CD14-positive monocyte (primary cell): ENCODE measurements around the gene PIK3AP1. TPM values are rescaled to one million over a fixed set of nuclear protein-coding genes. Genes with fewer than 3 reads are reported as not detected.

Experiments used
- DNase-seq, 3 donors: peaks; one replicate each; pipeline ENCODE4 v3.0.0-alpha.2; 2011 to 2022
- H2AFZ ChIP-seq: 2 replicates; pipeline ENCODE4 v1.6.0; 2012; ENCODE audit warnings: mild to moderate bottlenecking, low read depth, low read length, inconsistent platforms; ENCODE audit not compliant: insufficient read depth, poor library complexity, severe bottlenecking
- H3K27ac ChIP-seq, 2 donors: 1 replicate in 1 of 2; 2 replicates in 1 of 2; pipeline ENCODE4 v1.5.1; 2012 to 2013; ENCODE audit warnings: low read length in 2 of 2, control low read depth in 1 of 2, inconsistent platforms in 1 of 2, low read depth in 1 of 2, mild to moderate bottlenecking in 1 of 2
- H3K27me3 ChIP-seq, 2 donors: one replicate each; pipeline versions ENCODE4 v1.6.0 to v1.6.1; 2011 to 2013; ENCODE audit warnings: low read length in 2 of 2; ENCODE audit not compliant: control insufficient read depth in 2 of 2, insufficient read depth in 2 of 2
- H3K36me3 ChIP-seq, 2 donors: replicated peaks in 1 of 2; 1 replicate in 1 of 2; 2 replicates in 1 of 2; pipeline versions ENCODE4 v1.5.1 to v1.6.1; 2012 to 2013; ENCODE audit warnings: low read length in 2 of 2, control low read depth in 1 of 2, inconsistent platforms in 1 of 2, mild to moderate bottlenecking in 1 of 2; ENCODE audit not compliant: insufficient read depth in 2 of 2, control insufficient read depth in 1 of 2
- H3K4me1 ChIP-seq, 2 donors: 1 replicate in 1 of 2; 2 replicates in 1 of 2; pipeline versions ENCODE4 v1.5.1 to v1.6.1; 2012 to 2013; ENCODE audit warnings: low read length in 2 of 2, control low read depth in 1 of 2, inconsistent platforms in 1 of 2, mild to moderate bottlenecking in 1 of 2, moderate library complexity in 1 of 2; ENCODE audit not compliant: insufficient read depth in 2 of 2, control insufficient read depth in 1 of 2
- H3K4me2 ChIP-seq: replicated peaks from 2 replicates; pipeline ENCODE3; 2012; ENCODE audit warnings: low read length, moderate library complexity, mild to moderate bottlenecking; ENCODE audit not compliant: poor library complexity, severe bottlenecking; ENCODE audit errors: extremely low read depth
- H3K4me3 ChIP-seq, 3 experiments: fragments of 200-600 bp in 1 of 3; sonication (generic) in 1 of 3; replicated peaks in 1 of 3; 1 replicate in 2 of 3; 2 replicates in 1 of 3; pipeline ENCODE4 v1.5.1; 2011 to 2013; ENCODE audit warnings: low read length in 3 of 3, mild to moderate bottlenecking in 3 of 3, control low read depth in 2 of 3, low read depth in 2 of 3, inconsistent platforms in 1 of 3, moderate library complexity in 1 of 3
- H3K79me2 ChIP-seq: 2 replicates; pipeline ENCODE4 v1.6.0; 2012; ENCODE audit warnings: mild to moderate bottlenecking, control low read depth, inconsistent platforms, low read length, moderate library complexity; ENCODE audit not compliant: insufficient read depth
- H3K9ac ChIP-seq: 2 replicates; pipeline ENCODE4 v1.6.0; 2017; ENCODE audit warnings: low read length, mild to moderate bottlenecking; ENCODE audit not compliant: insufficient read depth, poor library complexity, severe bottlenecking
- H3K9me3 ChIP-seq, 2 donors: replicated peaks in 1 of 2; 1 replicate in 1 of 2; 2 replicates in 1 of 2; pipeline versions ENCODE4 v1.5.1 to v1.6.1; 2012 to 2013; ENCODE audit warnings: low read length in 2 of 2, control low read depth in 1 of 2; ENCODE audit not compliant: control insufficient read depth in 1 of 2, insufficient read depth in 1 of 2
- H4K20me1 ChIP-seq: 2 replicates; pipeline ENCODE4 v1.6.0; 2012; ENCODE audit warnings: mild to moderate bottlenecking, low read length, control low read depth, moderate library complexity; ENCODE audit not compliant: insufficient read depth
- H3K27ac Mint-ChIP-seq, 7 donors: one replicate each; pipeline ENCODE4 v1.8.0; 2020; ENCODE audit warnings: mild to moderate bottlenecking in 7 of 7, mixed read lengths in 7 of 7, moderate library complexity in 6 of 7, inconsistent platforms in 2 of 7
- H3K27me3 Mint-ChIP-seq, 3 donors: one replicate each; pipeline ENCODE4 v1.8.0; 2021 to 2022; ENCODE audit warnings: low read depth in 3 of 3, mild to moderate bottlenecking in 3 of 3, mixed read lengths in 3 of 3, moderate library complexity in 3 of 3, inconsistent platforms in 1 of 3
- H3K36me3 Mint-ChIP-seq, 2 donors: one replicate each; pipeline ENCODE4 v1.8.0; 2020; ENCODE audit warnings: mixed read lengths in 2 of 2, inconsistent platforms in 1 of 2, mild to moderate bottlenecking in 1 of 2
- H3K4me1 Mint-ChIP-seq: one replicate; pipeline ENCODE4 v1.8.0; 2020; ENCODE audit warnings: mild to moderate bottlenecking, mixed read lengths
- H3K4me3 Mint-ChIP-seq, 2 donors: one replicate each; pipeline ENCODE4 v1.8.0; 2020; ENCODE audit warnings: mild to moderate bottlenecking in 2 of 2, mixed read lengths in 2 of 2, moderate library complexity in 1 of 2
- H3K9me3 Mint-ChIP-seq, 7 donors: one replicate each; pipeline ENCODE4 v1.8.0; 2020 to 2022; ENCODE audit warnings: mixed read lengths in 7 of 7, mild to moderate bottlenecking in 6 of 7, moderate library complexity in 6 of 7, inconsistent platforms in 2 of 7
- CTCF ChIP-seq: fragments of 200-600 bp; IDR thresholded peaks from one replicate; pipeline ENCODE4 v1.8.0; 2022; ENCODE audit warnings: antibody characterized with exemption, mild to moderate bottlenecking
- WGBS: methylation state at CpG from one replicate; pipeline ENCODE4 v1.1.5; 2013; ENCODE audit warnings: missing lambda C conversion rate; ENCODE audit not compliant: insufficient coverage; 5-methylcytosine and 5-hydroxymethylcytosine counted together
- intact Hi-C, 2 donors: fragments of 100-400 bp; cut with micrococcal nuclease; formaldehyde crosslinking; loops; one replicate each; pipeline versions ENCODE4 v1.15.0 to v1.15.1; 2023
- polyA plus RNA-seq, 3 donors: library from polyadenylated mRNA; depleted of rRNA in 1 of 3; unstranded in 2 of 3; stranded (reverse) in 1 of 3; fragments of 300-500 nt in 2 of 3; fragments of >200 nt in 1 of 3; fragmentation: Illumina TruSeq in 2 of 3; gene quantifications; 1 replicate in 2 of 3; 2 replicates in 1 of 3; pipeline ENCODE4 v1.2.3, GENCODE V29; 2012 to 2021

Gene PIK3AP1
- polyA plus RNA-seq, 3 donors = 95.5 to 157 (median 112) TPM

- no peak overlapping the region for H3K4me2 ChIP-seq
- peaks cover 91% of the 10 kb centered on the region for H3K79me2 ChIP-seq
- no peaks in the 10 kb centered on the region for H3K27me3 ChIP-seq
- Mint-ChIP-seq H3K27ac (peak overlapping the region; percentile 87 to 95 (median 93)), H3K36me3 (peaks cover 75 to 91% of the 10 kb centered on the region in 2 donors), H3K4me3 (no peak overlapping the region), H3K4me1 (peaks cover 86% of the 10 kb centered on the region), H3K9me3 (peaks cover 0 to 5% (median 0%) of the 10 kb centered on the region in 7 donors), H3K27me3 (no peaks in the 10 kb centered on the region)
- intact Hi-C loops = no loop called here
- DNase-seq = no peak
- H3K9ac ChIP-seq = no peak overlapping the region
- no peak overlapping the region for H3K4me3 ChIP-seq
- H3K36me3 ChIP-seq = peaks cover 45 to 67% of the 10 kb centered on the region in 2 donors
- H3K9me3 ChIP-seq = no peaks in the 10 kb centered on the region
- H3K27ac ChIP-seq = peak overlapping the region in 1 of 2 donors; percentile 79
- peaks cover 6% of the 10 kb centered on the region for H4K20me1 ChIP-seq
- WGBS = 100% methylated on average over 1 of the region's 7 CpGs
- H2AFZ ChIP-seq = no peak overlapping the region
- TF ChIP-seq CTCF = no peak
- peaks cover 84 to 85% of the 10 kb centered on the region in 2 donors for H3K4me1 ChIP-seq
These were observed 69.4 kb downstream of the PIK3AP1 start for GRCh38 chr10:96650958-96651357.

- Mint-ChIP-seq H3K4me3 (no peak overlapping the region), H3K27ac (peak overlapping the region; percentile 97 to 99 (median 98)), H3K4me1 (peaks cover 77% of the 10 kb centered on the region), H3K36me3 (peaks cover 80 to 92% of the 10 kb centered on the region in 2 donors), H3K27me3 (peaks cover 0 to 3% (median 0%) of the 10 kb centered on the region in 3 donors), H3K9me3 (no peaks in the 10 kb centered on the region)
- Histone ChIP-seq H3K4me1 (peaks cover 71 to 77% of the 10 kb centered on the region in 2 donors), H3K4me2 (no peak overlapping the region), H2AFZ (no peak overlapping the region), H3K36me3 (peaks cover 54 to 71% of the 10 kb centered on the region in 2 donors), H3K79me2 (peaks cover 77% of the 10 kb centered on the region), H3K9ac (no peak overlapping the region), H3K4me3 (no peak overlapping the region), H3K27me3 (no peaks in the 10 kb centered on the region), H4K20me1 (peaks cover 3% of the 10 kb centered on the region), H3K9me3 (no peaks in the 10 kb centered on the region), H3K27ac (peak overlapping the region; percentile 59 to 90)
- DNase-seq = peak; percentile 39 to 89 (median 57)
- no CpG with 5 or more reads among the region's 6 CpGs for WGBS
- intact Hi-C loops = loop anchor here in 1 of 2 donors (5.0 to 10.0 kb wide), 2 partner anchors 69 to 97 kb away; no protein-coding TSS in a partner anchor
- TF ChIP-seq CTCF = no peak
These were observed 72.0 kb downstream of the PIK3AP1 start for GRCh38 chr10:96648297-96648696.
